HG02763 (cell line): ENCODE data around the gene ORM2.

Source experiments
- ATAC-seq: cut with Tn5 transposase; IDR thresholded peaks from one replicate; pipeline ENCODE4 v1.9.1; 2021; ENCODE audit warnings: mild to moderate bottlenecking, moderate library complexity; ENCODE audit not compliant: unreplicated experiment

The ORM2 gene

GRCh38 chr9:114291886-114292590 lies 37.6 kb upstream of the ORM2 start:
- ATAC-seq, result no peak

- ATAC-seq, result no peak
Measured at GRCh38 chr9:114294664-114295063, 35.0 kb upstream of the ORM2 start.

- ATAC-seq, result no peak
Measured at GRCh38 chr9:114296338-114296737, 33.3 kb upstream of the ORM2 start.

GRCh38 chr9:114299286-114300152 lies 30.1 kb upstream of the ORM2 start:
- no peak for ATAC-seq

- ATAC-seq, result no peak
Measured at GRCh38 chr9:114300153-114300845, 29.4 kb upstream of the ORM2 start.

GRCh38 chr9:114300846-114301797 lies 28.5 kb upstream of the ORM2 start:
- ATAC-seq, result no peak

GRCh38 chr9:114301798-114302565 lies 27.7 kb upstream of the ORM2 start:
- no peak for ATAC-seq

- ATAC-seq, result no peak
Measured at GRCh38 chr9:114302727-114303126, 26.9 kb upstream of the ORM2 start.

GRCh38 chr9:114303571-114303970 lies 26.1 kb upstream of the ORM2 start:
- no peak for ATAC-seq

- no peak for ATAC-seq
Measured at GRCh38 chr9:114303977-114304376, 25.7 kb upstream of the ORM2 start.

GRCh38 chr9:114304416-114305188 lies 25.1 kb upstream of the ORM2 start:
- no peak for ATAC-seq

- no peak for ATAC-seq
Measured at GRCh38 chr9:114307899-114308267, 21.8 kb upstream of the ORM2 start.

GRCh38 chr9:114308361-114308950 lies 21.2 kb upstream of the ORM2 start:
- no peak for ATAC-seq

- no peak for ATAC-seq
Measured at GRCh38 chr9:114309096-114309495, 20.6 kb upstream of the ORM2 start.

GRCh38 chr9:114310471-114311450 lies 18.9 kb upstream of the ORM2 start:
- no peak for ATAC-seq

GRCh38 chr9:114311571-114312512 lies 17.8 kb upstream of the ORM2 start:
- no peak for ATAC-seq
